Dermis microvascular lymphatic vessel endothelial cell (primary cell): Measurements from ENCODE around the gene STAC2. TPM values are rescaled to one million over a fixed set of nuclear protein-coding genes. Genes with fewer than 3 reads are reported as not detected.

Source experiments
- DNase-seq, 2 donors: peaks; one replicate each; pipeline versions ENCODE4 v3.0.0 to v3.0.0-alpha.2; 2010; ENCODE audit warnings: low read depth in 2 of 2
- total RNA-seq: library from RNA; depleted of rRNA; stranded (reverse); fragments of >200 nt; gene quantifications from 2 replicates; pipeline ENCODE4 v1.2.1, GENCODE V29; 2014

Gene STAC2
- total RNA-seq, 1 donor from 2014 or later, result not detected

GRCh38 chr17:39231591-39232551, 6.1 kb upstream of the STAC2 start:
- peak in 1 of 2 donors; percentile 40 for DNase-seq

- no peak for DNase-seq
Measured at GRCh38 chr17:39231091-39231561, 5.4 kb upstream of the STAC2 start.

- no peak for DNase-seq
Measured at GRCh38 chr17:39230361-39230760, 4.6 kb upstream of the STAC2 start.

GRCh38 chr17:39229274-39229913, 3.6 kb upstream of the STAC2 start:
- DNase-seq, result peak in 1 of 2 donors; percentile 58

- DNase-seq, result no peak
Measured at GRCh38 chr17:39227364-39227919, 1.7 kb upstream of the STAC2 start.

- peak in 1 of 2 donors; percentile 55 for DNase-seq
Measured at GRCh38 chr17:39225959-39226683, 376 bp upstream of the STAC2 start.

- no peak for DNase-seq
Measured at GRCh38 chr17:39224778-39225307, 902 bp downstream of the STAC2 start.

GRCh38 chr17:39223907-39224777, 1.6 kb downstream of the STAC2 start:
- DNase-seq, result no peak

GRCh38 chr17:39222866-39223834, 2.6 kb downstream of the STAC2 start:
- no peak for DNase-seq

GRCh38 chr17:39222151-39222550, 3.6 kb downstream of the STAC2 start:
- no peak for DNase-seq

- no peak for DNase-seq
Measured at GRCh38 chr17:39221572-39221971, 4.2 kb downstream of the STAC2 start.

GRCh38 chr17:39219647-39220154, 6.0 kb downstream of the STAC2 start:
- no peak for DNase-seq

GRCh38 chr17:39218906-39219305, 6.8 kb downstream of the STAC2 start:
- DNase-seq, result no peak

GRCh38 chr17:39217734-39218369, 7.9 kb downstream of the STAC2 start:
- DNase-seq, result no peak

GRCh38 chr17:39213852-39214251, 11.9 kb downstream of the STAC2 start:
- peak in 1 of 2 donors; percentile 14 for DNase-seq

- no peak for DNase-seq
Measured at GRCh38 chr17:39212841-39213480, 12.8 kb downstream of the STAC2 start.

GRCh38 chr17:39212195-39212810, 13.4 kb downstream of the STAC2 start:
- no peak for DNase-seq

- no peak for DNase-seq
Measured at GRCh38 chr17:39210093-39210434, 15.7 kb downstream of the STAC2 start.
